ENCODE results near the gene PARD3B.

PARD3B gene

GRCh38 chr2:204581946-204582345, 36.7 kb downstream of the PARD3B start:
- no peak for DNase-seq (ENCODE audit: low read depth in 1 of 2, low spot score in 1 of 2)

GRCh38 chr2:204583773-204584172, 38.5 kb downstream of the PARD3B start:
- no peak for DNase-seq (ENCODE audit: low read depth in 1 of 2, low spot score in 1 of 2)

- DNase-seq (ENCODE audit: low read depth in 1 of 2, low spot score in 1 of 2), result no peak
Observed at GRCh38 chr2:204585930-204586329, 40.7 kb downstream of the PARD3B start.

GRCh38 chr2:204586444-204587180, 41.3 kb downstream of the PARD3B start:
- DNase-seq (ENCODE audit: low read depth in 1 of 2, low spot score in 1 of 2), result no peak

- DNase-seq (ENCODE audit: low read depth in 1 of 2, low spot score in 1 of 2), result no peak
Observed at GRCh38 chr2:204590063-204590462, 44.8 kb downstream of the PARD3B start.

- no peak for DNase-seq (ENCODE audit: low read depth in 1 of 2, low spot score in 1 of 2)
Observed at GRCh38 chr2:204591225-204591624, 46.0 kb downstream of the PARD3B start.

- DNase-seq (ENCODE audit: low read depth in 1 of 2, low spot score in 1 of 2), result no peak
Observed at GRCh38 chr2:204604061-204604460, 58.8 kb downstream of the PARD3B start.

GRCh38 chr2:204608237-204608939, 63.1 kb downstream of the PARD3B start:
- DNase-seq (ENCODE audit: low read depth in 1 of 2, low spot score in 1 of 2), result no peak

GRCh38 chr2:204611017-204611631, 65.8 kb downstream of the PARD3B start:
- no peak for DNase-seq (ENCODE audit: low read depth in 1 of 2, low spot score in 1 of 2)

- DNase-seq (ENCODE audit: low read depth in 1 of 2, low spot score in 1 of 2), result no peak
Observed at GRCh38 chr2:204611764-204612163, 66.5 kb downstream of the PARD3B start.

GRCh38 chr2:204613635-204614034, 68.4 kb downstream of the PARD3B start:
- DNase-seq (ENCODE audit: low read depth in 1 of 2, low spot score in 1 of 2), result no peak

GRCh38 chr2:204615456-204615855, 70.2 kb downstream of the PARD3B start:
- no peak for DNase-seq (ENCODE audit: low read depth in 1 of 2, low spot score in 1 of 2)

GRCh38 chr2:204625135-204625534, 79.9 kb downstream of the PARD3B start:
- DNase-seq (ENCODE audit: low read depth in 1 of 2, low spot score in 1 of 2), result no peak

- no peak for DNase-seq (ENCODE audit: low read depth in 1 of 2, low spot score in 1 of 2)
Observed at GRCh38 chr2:204628926-204629712, 83.8 kb downstream of the PARD3B start.

- no peak for DNase-seq (ENCODE audit: low read depth in 1 of 2, low spot score in 1 of 2)
Observed at GRCh38 chr2:204632410-204632809, 87.1 kb downstream of the PARD3B start.

GRCh38 chr2:204634564-204634963, 89.3 kb downstream of the PARD3B start:
- DNase-seq (ENCODE audit: low read depth in 1 of 2, low spot score in 1 of 2), result no peak

GRCh38 chr2:204635478-204635877, 90.2 kb downstream of the PARD3B start:
- DNase-seq (ENCODE audit: low read depth in 1 of 2, low spot score in 1 of 2), result no peak

- DNase-seq (ENCODE audit: low read depth in 1 of 2, low spot score in 1 of 2), result no peak
Observed at GRCh38 chr2:204638471-204639194, 93.4 kb downstream of the PARD3B start.

GRCh38 chr2:204643326-204643725, 98.1 kb downstream of the PARD3B start:
- DNase-seq (ENCODE audit: low read depth in 1 of 2, low spot score in 1 of 2), result no peak

GRCh38 chr2:204645018-204645773, 99.9 kb downstream of the PARD3B start:
- no peak for DNase-seq (ENCODE audit: low read depth in 1 of 2, low spot score in 1 of 2)
